Measurements from ENCODE around the gene NCCRP1.
A peak's percentile ranks its signal among the peaks of the same experiment; 100 is the strongest.

Gene NCCRP1

GRCh38 chr19:39171479-39172465 is 25.0 kb upstream of the NCCRP1 start:
- TF ChIP-seq ZFX (IDR thresholded peaks at IDR 0.05; ENCODE audit: borderline replicate concordance): no peak
- TF ChIP-seq CTCF (IDR thresholded peaks at IDR 0.05): no peak
- 0 out of 2 replicates have a peak overlapping the region, but pooled peaks have one; percentile 17 for H3K27ac ChIP-seq

GRCh38 chr19:39172700-39173501 is 23.9 kb upstream of the NCCRP1 start:
- TF ChIP-seq ZFX (IDR thresholded peaks at IDR 0.05; ENCODE audit: borderline replicate concordance) (no peak), CTCF (IDR thresholded peaks at IDR 0.05) (no peak)
- H3K27ac ChIP-seq: no peak overlapping the region

- no peak overlapping the region for H3K27ac ChIP-seq
- TF ChIP-seq CTCF (IDR thresholded peaks at IDR 0.05): no peak
- no peak for TF ChIP-seq ZFX (IDR thresholded peaks at IDR 0.05; ENCODE audit: borderline replicate concordance)
Observed at GRCh38 chr19:39173502-39173991, 23.2 kb upstream of the NCCRP1 start.

GRCh38 chr19:39174142-39174541 is 22.6 kb upstream of the NCCRP1 start:
- H3K27ac ChIP-seq: no peak overlapping the region
- TF ChIP-seq ZFX (IDR thresholded peaks at IDR 0.05; ENCODE audit: borderline replicate concordance) (no peak), CTCF (IDR thresholded peaks at IDR 0.05) (no peak)

- TF ChIP-seq ZFX (IDR thresholded peaks at IDR 0.05; ENCODE audit: borderline replicate concordance): no peak
- no peak for TF ChIP-seq CTCF (IDR thresholded peaks at IDR 0.05)
Observed at GRCh38 chr19:39174558-39175544, 21.9 kb upstream of the NCCRP1 start.

GRCh38 chr19:39175564-39175963 is 21.2 kb upstream of the NCCRP1 start:
- H3K27ac ChIP-seq: no peak overlapping the region
- TF ChIP-seq ZFX (IDR thresholded peaks at IDR 0.05; ENCODE audit: borderline replicate concordance) (no peak), CTCF (IDR thresholded peaks at IDR 0.05) (no peak)

More at GRCh38 chr19:39174558-39175544, 21.9 kb upstream of the NCCRP1 start:
- no peak overlapping the region for H3K27ac ChIP-seq

All from 22Rv1 (cell line).